Endodermal cell (in vitro differentiated cells): ENCODE measurements around the gene GATA2. TPM values are rescaled to one million over a fixed set of nuclear protein-coding genes. Genes with fewer than 3 reads are reported as not detected.

Experiments
- DNase-seq: peaks from one replicate; pipeline ENCODE4 v3.0.0-alpha.2; 2017
- H3K27ac ChIP-seq: 2 replicates; pipeline ENCODE4 v1.5.1; 2013; ENCODE audit warnings: mild to moderate bottlenecking, low read depth, low read length, moderate library complexity
- H3K27me3 ChIP-seq: 2 replicates; pipeline ENCODE4 v1.6.1; 2013; ENCODE audit warnings: mild to moderate bottlenecking, low read length, moderate library complexity; ENCODE audit not compliant: insufficient read depth, control insufficient read depth, poor library complexity, severe bottlenecking
- H3K36me3 ChIP-seq: 2 replicates; pipeline ENCODE4 v1.7.0; 2013; ENCODE audit warnings: mild to moderate bottlenecking, low read length, moderate library complexity; ENCODE audit not compliant: control insufficient read depth, insufficient read depth
- H3K4me1 ChIP-seq: one replicate; pipeline ENCODE4 v1.7.0; 2013; ENCODE audit warnings: low read length; ENCODE audit not compliant: control insufficient read depth, insufficient read depth
- H3K4me3 ChIP-seq: 2 replicates; pipeline ENCODE4 v1.5.1; 2013; ENCODE audit warnings: mild to moderate bottlenecking, low read length, moderate library complexity
- H3K9ac ChIP-seq: 2 replicates; pipeline ENCODE4 v1.6.1; 2013; ENCODE audit warnings: mild to moderate bottlenecking, low read length, moderate library complexity; ENCODE audit not compliant: poor library complexity, severe bottlenecking; ENCODE audit errors: extremely low read depth
- H3K9me3 ChIP-seq: 2 replicates; pipeline ENCODE4 v1.6.1; 2013; ENCODE audit warnings: mild to moderate bottlenecking, low read length, moderate library complexity; ENCODE audit not compliant: control insufficient read depth
- H3K27ac Mint-ChIP-seq: 2 replicates; pipeline ENCODE4 v1.8.0; 2020; ENCODE audit warnings: mixed read lengths
- H3K27me3 Mint-ChIP-seq: 2 replicates; pipeline ENCODE4 v1.8.0; 2021; ENCODE audit warnings: mild to moderate bottlenecking, mixed read lengths; ENCODE audit not compliant: insufficient read depth
- H3K36me3 Mint-ChIP-seq: 2 replicates; pipeline ENCODE4 v1.8.0; 2020; ENCODE audit warnings: low read depth, mixed read lengths
- H3K4me1 Mint-ChIP-seq: 2 replicates; pipeline ENCODE4 v1.8.0; 2020; ENCODE audit warnings: mixed read lengths
- H3K4me3 Mint-ChIP-seq: 2 replicates; pipeline ENCODE4 v1.8.0; 2020; ENCODE audit warnings: mild to moderate bottlenecking, moderate library complexity, mixed read lengths
- H3K9me3 Mint-ChIP-seq: 2 replicates; pipeline ENCODE4 v1.8.0; 2020; ENCODE audit warnings: mild to moderate bottlenecking, mixed read lengths
- CTCF ChIP-seq: fragments of 200-600 bp; sonication (generic); conservative IDR thresholded peaks from 2 replicates; pipeline ENCODE4 v1.5.0; 2021; ENCODE audit warnings: antibody characterized with exemption, mild to moderate bottlenecking
- WGBS, 2 experiments: methylation state at CpG; one replicate each; pipeline versions ENCODE4 v1.1.5 to v1.1.7; 2013; ENCODE audit warnings: missing lambda C conversion rate in 2 of 2, mixed read lengths in 1 of 2; ENCODE audit not compliant: insufficient coverage in 1 of 2, insufficient read length in 1 of 2; 5-methylcytosine and 5-hydroxymethylcytosine counted together
- total RNA-seq, 2 donors: library from RNA; stranded (reverse); fragmentation: NEBNext Ultra II Directional in 1 of 2; extraction: Animal tissue kit (Norgen Biotek cat#: 25700) in 1 of 2; gene quantifications; 2 replicates in 1 of 2; 3 replicates in 1 of 2; pipeline ENCODE4 v1.2.1, GENCODE V29; 2021

The GATA2 gene
- total RNA-seq, 2 donors from 2014 or later, result 1.2 to 1.6 TPM

- Histone ChIP-seq H3K9ac (no peak overlapping the region), H3K36me3 (no peaks in the 10 kb centered on the region), H3K27me3 (peaks cover 47% of the 10 kb centered on the region), H3K4me3 (no peak overlapping the region), H3K27ac (no peak overlapping the region), H3K4me1 (peaks cover 4% of the 10 kb centered on the region), H3K9me3 (no peaks in the 10 kb centered on the region)
- no peak overlapping the region for H3K27ac Mint-ChIP-seq
- H3K9me3 Mint-ChIP-seq, result no peaks in the 10 kb centered on the region
- peaks cover 84% of the 10 kb centered on the region for H3K27me3 Mint-ChIP-seq
- DNase-seq, result no peak
- 87% methylated on average over 2 of the region's 2 CpGs; no CpG with 5 or more reads in 1 of the 2 experiments for WGBS, 2 experiments
- no peaks in the 10 kb centered on the region for H3K36me3 Mint-ChIP-seq
- no peak overlapping the region for H3K4me3 Mint-ChIP-seq
- H3K4me1 Mint-ChIP-seq, result peaks cover 7% of the 10 kb centered on the region
- no peak for TF ChIP-seq CTCF
Observed at GRCh38 chr3:128454310-128454618, 38.7 kb downstream of the GATA2 start.

- Histone ChIP-seq H3K36me3 (no peaks in the 10 kb centered on the region), H3K27ac (no peak overlapping the region), H3K9me3 (no peaks in the 10 kb centered on the region), H3K27me3 (peaks cover 52% of the 10 kb centered on the region), H3K9ac (no peak overlapping the region), H3K4me1 (peaks cover 4% of the 10 kb centered on the region), H3K4me3 (no peak overlapping the region)
- H3K36me3 Mint-ChIP-seq, result no peaks in the 10 kb centered on the region
- peaks cover 7% of the 10 kb centered on the region for H3K4me1 Mint-ChIP-seq
- 83 to 92% methylated on average over 7 to 20 of the region's 21 CpGs for WGBS, 2 experiments
- H3K9me3 Mint-ChIP-seq, result no peaks in the 10 kb centered on the region
- no peak for TF ChIP-seq CTCF
- no peak overlapping the region for H3K27ac Mint-ChIP-seq
- H3K27me3 Mint-ChIP-seq, result peaks cover 85% of the 10 kb centered on the region
- no peak overlapping the region for H3K4me3 Mint-ChIP-seq
- no peak for DNase-seq
Observed at GRCh38 chr3:128453501-128454309, 39.3 kb downstream of the GATA2 start.

GRCh38 chr3:128452678-128453275, 40.2 kb downstream of the GATA2 start:
- Histone ChIP-seq H3K4me1 (peaks cover 4% of the 10 kb centered on the region), H3K27me3 (peaks cover 59% of the 10 kb centered on the region), H3K4me3 (no peak overlapping the region), H3K9me3 (no peaks in the 10 kb centered on the region), H3K9ac (no peak overlapping the region), H3K36me3 (no peaks in the 10 kb centered on the region), H3K27ac (no peak overlapping the region)
- Mint-ChIP-seq H3K36me3 (no peaks in the 10 kb centered on the region), H3K9me3 (no peaks in the 10 kb centered on the region), H3K27me3 (peaks cover 87% of the 10 kb centered on the region), H3K4me3 (no peak overlapping the region), H3K27ac (no peak overlapping the region), H3K4me1 (peaks cover 11% of the 10 kb centered on the region)
- no peak for TF ChIP-seq CTCF
- WGBS, 2 experiments, result 89 to 90% methylated on average over 20 to 21 of the region's 21 CpGs
- DNase-seq, result no peak
